Colonic mucosa (tissue), 4 donors: ENCODE data around the gene KCP. TPM values are rescaled to one million over a fixed set of nuclear protein-coding genes. Genes with fewer than 3 reads are reported as not detected.

Experiments
- DNase-seq: peaks from one replicate; pipeline ENCODE4 v3.0.0-alpha.2; 2020
- H3K27ac ChIP-seq: fragments of 200-600 bp; one replicate; pipeline ENCODE4 v1.8.0; 2021
- H3K27me3 ChIP-seq: fragments of 200-600 bp; one replicate; pipeline ENCODE4 v1.8.0; 2021
- H3K36me3 ChIP-seq: fragments of 200-600 bp; one replicate; pipeline ENCODE4 v1.8.0; 2021
- H3K4me1 ChIP-seq: fragments of 200-600 bp; one replicate; pipeline ENCODE4 v1.8.0; 2021; ENCODE audit warnings: mild to moderate bottlenecking
- H3K4me3 ChIP-seq: fragments of 200-600 bp; one replicate; pipeline ENCODE4 v1.8.0; 2021
- H3K9ac ChIP-seq, 2 donors: one replicate each; pipeline ENCODE4 v1.7.0; 2013; ENCODE audit warnings: control low read depth in 2 of 2, low read depth in 2 of 2, low read length in 2 of 2
- H3K9me3 ChIP-seq: fragments of 200-600 bp; one replicate; pipeline ENCODE4 v1.8.0; 2021
- CTCF ChIP-seq: fragments of 200-600 bp; IDR thresholded peaks from one replicate; pipeline ENCODE4 v1.8.0; 2022; ENCODE audit warnings: antibody characterized with exemption, mild to moderate bottlenecking
- intact Hi-C: fragments of 100-400 bp; cut with DNase I; formaldehyde crosslinking; loops from one replicate; pipeline ENCODE4 v1.14.1; 2022
- total RNA-seq, 2 donors: library from RNA; stranded (reverse); fragmentation: NEBNext Ultra II Directional in 1 of 2; extraction: Animal tissue kit (Norgen Biotek cat#: 25700) in 1 of 2; gene quantifications; one replicate each; pipeline ENCODE4 v1.2.1, GENCODE V29; 2021
- donor health status: healthy.
- donor health status: DM: no; HTN: no; CAD: no.
- donor health status: DM: no; HTN: no; CAD: no.

KCP gene
- total RNA-seq, 2 donors from 2014 or later = 0.64 to 1.1 TPM

- Histone ChIP-seq H3K36me3 (no peaks in the 10 kb centered on the region), H3K9ac (no peak overlapping the region), H3K27me3 (no peaks in the 10 kb centered on the region), H3K4me1 (no peaks in the 10 kb centered on the region), H3K27ac (no peak overlapping the region), H3K9me3 (no peaks in the 10 kb centered on the region), H3K4me3 (no peak overlapping the region)
- TF ChIP-seq CTCF = no peak
- intact Hi-C loops = no loop called here
- no peak for DNase-seq
Observed at GRCh38 chr7:128849804-128850490, 60.6 kb downstream of the KCP start.

DNA sequence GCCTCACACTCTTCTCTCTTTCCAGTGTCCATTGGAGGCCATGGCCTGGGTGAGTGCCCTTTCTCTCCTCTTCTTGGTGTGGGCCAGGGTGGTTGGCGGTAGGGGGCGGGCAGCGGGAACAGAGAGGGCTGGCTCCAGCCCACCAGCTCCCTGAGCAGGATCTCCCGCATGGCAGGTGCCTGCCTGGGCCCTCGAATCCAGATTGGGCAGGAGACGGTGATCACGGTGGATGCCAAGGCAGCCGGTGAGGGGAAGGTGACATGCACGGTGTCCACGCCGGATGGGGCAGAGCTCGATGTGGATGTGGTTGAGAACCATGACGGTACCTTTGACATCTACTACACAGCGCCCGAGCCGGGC lies 61.4 kb downstream of the KCP start:
- H3K4me3 ChIP-seq = no peak overlapping the region
- H3K27me3 ChIP-seq = no peaks in the 10 kb centered on the region
- H3K27ac ChIP-seq = no peak overlapping the region
- intact Hi-C loops = no loop called here
- TF ChIP-seq CTCF = no peak
- DNase-seq = no peak
- H3K9me3 ChIP-seq = no peaks in the 10 kb centered on the region
- no peak overlapping the region for H3K9ac ChIP-seq
- H3K36me3 ChIP-seq = no peaks in the 10 kb centered on the region
- no peaks in the 10 kb centered on the region for H3K4me1 ChIP-seq

DNA sequence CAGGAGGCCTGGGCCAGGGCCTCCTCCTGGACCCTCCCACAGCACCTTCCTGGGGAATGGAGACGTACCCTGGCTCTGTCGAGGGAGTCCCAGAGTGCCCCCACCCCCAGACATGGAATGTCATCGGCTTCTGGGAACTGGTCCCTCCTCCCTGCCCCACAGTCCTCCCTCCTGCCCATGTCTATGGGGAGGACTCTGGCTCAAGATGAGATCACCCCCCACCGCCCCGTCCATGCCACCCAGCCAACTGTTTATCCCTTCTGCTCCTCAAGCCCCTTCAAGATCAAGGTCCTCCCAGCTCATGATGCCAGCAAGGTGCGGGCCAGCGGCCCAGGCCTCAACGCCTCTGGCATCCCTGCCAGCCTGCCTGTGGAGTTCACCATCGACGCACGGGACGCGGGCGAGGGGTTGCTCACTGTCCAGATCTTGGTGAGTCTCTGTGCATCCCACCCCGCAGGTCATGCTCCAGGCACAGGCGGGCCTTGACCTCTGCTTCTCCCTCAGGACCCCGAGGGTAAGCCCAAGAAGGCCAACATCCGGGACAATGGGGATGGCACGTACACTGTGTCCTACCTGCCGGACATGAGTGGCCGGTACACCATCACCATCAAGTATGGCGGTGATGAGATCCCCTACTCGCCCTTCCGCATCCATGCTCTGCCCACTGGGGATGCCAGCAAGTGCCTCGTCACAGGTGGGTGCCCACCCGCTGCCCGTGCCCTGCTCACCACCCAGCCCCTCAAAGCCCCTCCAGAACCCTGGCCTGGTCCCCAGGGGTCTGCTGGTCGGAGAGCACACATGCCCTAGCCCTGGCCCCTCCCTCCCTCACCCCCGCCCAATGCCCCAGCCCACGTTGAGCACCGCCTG lies 62.0 kb downstream of the KCP start:
- H3K4me1 ChIP-seq = no peaks in the 10 kb centered on the region
- no peak overlapping the region for H3K9ac ChIP-seq
- no peaks in the 10 kb centered on the region for H3K27me3 ChIP-seq
- no peak for TF ChIP-seq CTCF
- no peaks in the 10 kb centered on the region for H3K9me3 ChIP-seq
- intact Hi-C loops = no loop called here
- no peak overlapping the region for H3K4me3 ChIP-seq
- DNase-seq = no peak
- H3K36me3 ChIP-seq = no peaks in the 10 kb centered on the region
- H3K27ac ChIP-seq = no peak overlapping the region

DNA sequence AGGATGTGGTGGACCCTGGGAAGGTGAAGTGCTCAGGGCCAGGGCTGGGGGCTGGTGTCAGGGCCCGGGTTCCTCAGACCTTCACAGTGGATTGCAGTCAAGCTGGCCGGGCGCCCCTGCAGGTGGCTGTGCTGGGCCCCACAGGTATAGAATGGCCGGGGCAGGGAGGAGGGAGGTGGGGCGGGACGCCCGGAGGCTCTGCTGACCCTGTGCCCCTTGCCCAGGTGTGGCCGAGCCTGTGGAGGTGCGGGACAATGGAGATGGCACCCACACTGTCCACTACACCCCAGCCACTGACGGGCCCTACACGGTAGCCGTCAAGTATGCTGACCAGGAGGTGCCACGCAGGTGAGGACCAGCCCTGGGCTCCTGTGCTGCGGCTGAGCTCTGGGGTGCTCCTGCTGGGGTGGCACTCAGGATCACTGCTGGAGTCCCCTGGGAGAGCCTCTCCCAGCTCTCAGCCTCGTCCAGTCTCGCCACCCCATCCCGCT lies 62.7 kb downstream of the KCP start:
- DNase-seq = no peak
- TF ChIP-seq CTCF = no peak
- Histone ChIP-seq H3K36me3 (no peaks in the 10 kb centered on the region), H3K27me3 (no peaks in the 10 kb centered on the region), H3K4me1 (no peaks in the 10 kb centered on the region), H3K9ac (no peak overlapping the region), H3K9me3 (no peaks in the 10 kb centered on the region), H3K27ac (no peak overlapping the region), H3K4me3 (no peak overlapping the region)
- intact Hi-C loops = no loop called here

DNA sequence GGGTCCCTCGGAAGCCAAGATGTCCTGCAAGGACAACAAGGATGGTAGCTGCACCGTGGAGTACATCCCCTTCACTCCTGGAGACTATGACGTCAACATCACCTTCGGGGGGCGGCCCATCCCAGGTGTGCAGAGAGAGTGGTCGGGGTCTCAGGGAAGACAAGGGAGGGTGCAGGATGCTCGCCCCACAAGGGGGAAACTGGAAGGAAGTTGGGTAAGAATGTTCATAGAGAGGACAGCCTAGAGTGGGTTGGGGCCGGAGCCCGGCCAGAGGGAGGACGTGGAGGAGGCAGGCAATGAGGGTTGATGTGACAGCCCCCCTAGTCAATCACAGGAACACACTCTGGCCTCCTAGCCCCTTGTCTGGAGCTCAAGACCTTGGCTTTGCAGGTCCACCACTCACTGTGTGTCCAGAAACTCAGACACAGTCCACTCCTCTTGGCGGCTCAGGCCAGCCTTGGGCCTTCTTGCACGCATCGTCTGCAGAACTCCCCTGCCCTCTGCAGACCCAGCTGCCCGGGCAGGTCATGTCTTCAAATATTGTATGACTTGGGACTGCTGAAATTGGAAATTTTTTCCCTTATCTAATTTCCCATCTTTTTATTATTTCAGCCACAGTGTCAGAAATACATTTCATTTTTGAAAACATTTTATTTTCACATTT lies 63.6 kb downstream of the KCP start:
- H3K27ac ChIP-seq = no peak overlapping the region
- H3K27me3 ChIP-seq = no peaks in the 10 kb centered on the region
- no peaks in the 10 kb centered on the region for H3K4me1 ChIP-seq
- intact Hi-C loops = no loop called here
- DNase-seq = no peak
- H3K36me3 ChIP-seq = no peaks in the 10 kb centered on the region
- H3K4me3 ChIP-seq = no peak overlapping the region
- no peak overlapping the region for H3K9ac ChIP-seq
- H3K9me3 ChIP-seq = no peaks in the 10 kb centered on the region
- no peak for TF ChIP-seq CTCF
